A673 (cell line): ENCODE results near the gene MINDY4.

Source experiments
- EZH2 ChIP-seq: fragments of 200-600 bp; sonication (generic); IDR thresholded peaks from 2 replicates; pipeline ENCODE4 v1.6.1; 2017; ENCODE audit warnings: borderline replicate concordance, low read depth, mild to moderate bottlenecking, mixed read lengths, antibody characterized with exemption, low read length; ENCODE audit not compliant: poor library complexity, severe bottlenecking
- TF ChIP-seq, protein P1 (sequence below): fragments of 300-800, 200-600 bp; sonication (generic); conservative IDR thresholded peaks from 2 replicates; pipeline ENCODE4 v1.5.1; 2017; ENCODE audit warnings: low read depth, mild to moderate bottlenecking, antibody characterized with exemption, low read length, moderate library complexity, mixed read lengths

DNA sequence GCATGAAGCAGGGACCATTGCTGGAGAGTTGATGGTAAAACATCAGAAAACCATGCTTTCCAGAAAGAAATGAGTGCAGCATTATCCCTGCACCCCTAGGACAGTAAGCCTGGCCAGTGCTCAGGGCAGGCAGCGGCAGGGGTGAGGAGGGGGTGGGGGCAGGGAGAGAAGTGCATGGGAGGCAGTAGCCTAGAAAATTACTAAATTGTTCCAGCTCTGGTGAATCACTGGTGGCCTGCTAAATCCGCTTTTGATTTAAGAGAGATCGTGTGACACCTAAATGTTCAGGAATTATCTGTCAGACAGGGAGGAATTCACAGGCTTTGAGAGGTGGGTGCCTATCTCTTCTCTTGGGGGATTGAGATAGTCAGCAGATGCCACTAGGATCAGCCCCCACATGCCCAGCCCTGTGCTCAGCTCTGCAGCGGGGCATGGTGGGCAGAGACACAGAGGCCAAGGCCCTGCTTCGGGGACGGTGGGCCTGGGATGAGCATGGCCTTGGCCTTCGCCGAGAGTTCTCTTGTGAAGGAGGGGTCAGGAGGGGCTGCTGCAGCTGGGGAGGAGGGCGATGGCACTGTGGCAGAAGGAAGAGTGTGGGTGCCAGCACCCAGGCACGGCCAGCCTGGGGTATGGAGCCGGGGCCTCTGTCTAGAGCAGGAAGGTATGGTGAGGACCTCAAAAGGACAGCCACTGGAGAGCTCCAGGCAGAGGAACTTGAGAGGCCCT, 135.5 kb downstream of the MINDY4 start:
- TF ChIP-seq, protein P1, sequence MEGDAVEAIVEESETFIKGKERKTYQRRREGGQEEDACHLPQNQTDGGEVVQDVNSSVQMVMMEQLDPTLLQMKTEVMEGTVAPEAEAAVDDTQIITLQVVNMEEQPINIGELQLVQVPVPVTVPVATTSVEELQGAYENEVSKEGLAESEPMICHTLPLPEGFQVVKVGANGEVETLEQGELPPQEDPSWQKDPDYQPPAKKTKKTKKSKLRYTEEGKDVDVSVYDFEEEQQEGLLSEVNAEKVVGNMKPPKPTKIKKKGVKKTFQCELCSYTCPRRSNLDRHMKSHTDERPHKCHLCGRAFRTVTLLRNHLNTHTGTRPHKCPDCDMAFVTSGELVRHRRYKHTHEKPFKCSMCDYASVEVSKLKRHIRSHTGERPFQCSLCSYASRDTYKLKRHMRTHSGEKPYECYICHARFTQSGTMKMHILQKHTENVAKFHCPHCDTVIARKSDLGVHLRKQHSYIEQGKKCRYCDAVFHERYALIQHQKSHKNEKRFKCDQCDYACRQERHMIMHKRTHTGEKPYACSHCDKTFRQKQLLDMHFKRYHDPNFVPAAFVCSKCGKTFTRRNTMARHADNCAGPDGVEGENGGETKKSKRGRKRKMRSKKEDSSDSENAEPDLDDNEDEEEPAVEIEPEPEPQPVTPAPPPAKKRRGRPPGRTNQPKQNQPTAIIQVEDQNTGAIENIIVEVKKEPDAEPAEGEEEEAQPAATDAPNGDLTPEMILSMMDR = no peak
- TF ChIP-seq EZH2 = no peak
